Fibroblast of skin of left quadriceps (primary cell): Measurements from ENCODE around the gene PDZK1IP1.

Experiments
- DNase-seq, 2 experiments: peaks; one replicate each; pipeline ENCODE4 v3.0.0-alpha.2; 2013; ENCODE audit warnings: low read depth in 2 of 2

The PDZK1IP1 gene, protein sequence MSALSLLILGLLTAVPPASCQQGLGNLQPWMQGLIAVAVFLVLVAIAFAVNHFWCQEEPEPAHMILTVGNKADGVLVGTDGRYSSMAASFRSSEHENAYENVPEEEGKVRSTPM

GRCh38 chr1:47189844-47190508 lies at the start of gene PDZK1IP1:
Gene PDZK1IP1 (minus strand): TSS chr1:47190036. CDS start chr1:47189932, 104 bp downstream.
- DNase-seq: no peak

GRCh38 chr1:47238935-47239592 lies 49.2 kb upstream of the PDZK1IP1 start:
- DNase-seq: no peak

DNA sequence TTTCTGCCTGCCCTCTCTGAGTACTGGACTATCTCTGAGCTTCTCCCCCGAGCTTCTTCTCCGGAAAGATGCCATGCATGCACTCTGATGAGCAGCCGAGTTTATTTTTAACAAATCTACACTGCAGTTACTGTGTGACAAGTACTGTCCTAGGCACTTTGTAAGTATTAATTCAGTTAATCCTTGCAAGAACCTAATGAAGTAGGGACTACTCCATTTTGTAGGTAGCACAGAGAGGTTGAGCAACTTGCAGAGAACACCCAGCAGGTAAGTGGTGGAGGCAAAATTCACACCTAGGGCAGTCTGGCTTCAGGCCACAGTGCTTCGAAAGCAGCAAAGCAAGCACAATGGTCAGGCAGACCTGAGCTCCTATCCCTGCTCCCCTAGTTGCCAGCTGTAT lies 46.0 kb upstream of the PDZK1IP1 start:
- no peak for DNase-seq

DNA sequence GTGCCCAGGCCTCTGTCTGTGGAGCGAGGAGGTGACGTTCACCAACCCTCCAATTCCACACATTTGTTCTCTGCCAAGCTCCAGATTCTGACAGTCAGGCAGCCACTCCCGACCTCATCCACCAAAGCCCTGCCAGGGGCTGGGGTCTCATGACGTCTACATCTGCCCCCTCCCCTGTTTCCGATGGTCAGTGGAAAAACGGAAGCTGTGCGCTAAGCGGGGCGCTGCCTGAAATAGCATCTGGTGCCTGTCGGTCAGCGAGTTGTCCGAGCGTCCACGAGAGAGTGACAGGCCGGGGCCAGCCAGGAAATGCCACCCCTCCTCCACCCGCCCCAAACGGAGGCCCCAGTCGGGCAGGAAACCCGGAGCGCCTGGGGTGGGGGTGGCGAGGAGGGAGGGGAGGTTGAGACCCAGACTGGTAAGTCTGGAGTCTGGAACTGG lies 45.4 kb upstream of the PDZK1IP1 start:
- DNase-seq: no peak

- no peak for DNase-seq
Observed at GRCh38 chr1:47233186-47233585, 43.4 kb upstream of the PDZK1IP1 start.

GRCh38 chr1:47232187-47232874 lies 42.5 kb upstream of the PDZK1IP1 start, which contains the start of gene TAL1:
Gene TAL1 (minus strand): TSS chr1:47232225. CDS start chr1:47225888, 6,337 bp downstream.
- DNase-seq: no peak

DNA sequence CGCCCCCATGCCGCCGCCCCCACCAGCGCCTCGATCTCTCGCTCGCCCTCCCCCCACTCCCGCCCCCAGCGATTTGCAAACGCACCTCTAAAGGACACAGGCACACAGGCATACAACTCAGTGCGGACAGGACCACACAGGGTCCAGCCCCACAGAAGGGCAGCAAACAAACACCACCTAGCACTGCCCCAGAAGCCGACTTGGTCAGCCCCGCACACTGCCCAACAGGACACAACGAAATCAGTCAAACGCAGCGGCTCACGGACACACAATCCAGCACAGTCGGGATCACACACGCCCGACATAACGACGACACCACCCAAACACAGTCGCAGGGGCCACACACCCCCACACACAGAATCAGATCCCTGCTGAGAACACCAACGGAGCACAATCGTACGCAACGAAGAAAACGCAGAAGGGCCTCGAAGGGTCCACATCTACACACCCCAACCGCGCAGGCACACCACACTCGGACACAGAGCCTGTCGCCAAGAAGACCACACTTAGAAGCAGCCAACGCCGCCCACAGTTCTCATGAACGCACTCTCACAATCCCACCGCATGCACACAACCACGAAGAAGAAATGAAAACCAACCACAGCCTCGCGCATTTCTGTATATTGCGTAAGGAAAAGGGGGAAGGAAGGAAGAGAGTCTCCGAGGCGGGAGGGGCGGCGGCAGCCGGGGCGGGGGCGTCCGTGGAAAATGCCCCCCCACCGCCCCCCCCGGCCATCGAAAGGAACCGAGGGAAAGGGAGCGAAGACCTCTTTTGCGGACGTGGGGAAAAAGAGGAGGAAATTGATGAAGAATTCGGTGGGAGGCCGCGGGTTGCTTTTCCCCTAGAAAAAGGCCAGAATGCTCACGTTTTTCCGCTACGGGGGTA lies 41.7 kb upstream of the PDZK1IP1 start:
- DNase-seq: peak; percentile 29 to 30

GRCh38 chr1:47230692-47231300 lies 41.0 kb upstream of the PDZK1IP1 start:
- DNase-seq: no peak

- DNase-seq: no peak
Observed at GRCh38 chr1:47229886-47230691, 40.3 kb upstream of the PDZK1IP1 start.

DNA sequence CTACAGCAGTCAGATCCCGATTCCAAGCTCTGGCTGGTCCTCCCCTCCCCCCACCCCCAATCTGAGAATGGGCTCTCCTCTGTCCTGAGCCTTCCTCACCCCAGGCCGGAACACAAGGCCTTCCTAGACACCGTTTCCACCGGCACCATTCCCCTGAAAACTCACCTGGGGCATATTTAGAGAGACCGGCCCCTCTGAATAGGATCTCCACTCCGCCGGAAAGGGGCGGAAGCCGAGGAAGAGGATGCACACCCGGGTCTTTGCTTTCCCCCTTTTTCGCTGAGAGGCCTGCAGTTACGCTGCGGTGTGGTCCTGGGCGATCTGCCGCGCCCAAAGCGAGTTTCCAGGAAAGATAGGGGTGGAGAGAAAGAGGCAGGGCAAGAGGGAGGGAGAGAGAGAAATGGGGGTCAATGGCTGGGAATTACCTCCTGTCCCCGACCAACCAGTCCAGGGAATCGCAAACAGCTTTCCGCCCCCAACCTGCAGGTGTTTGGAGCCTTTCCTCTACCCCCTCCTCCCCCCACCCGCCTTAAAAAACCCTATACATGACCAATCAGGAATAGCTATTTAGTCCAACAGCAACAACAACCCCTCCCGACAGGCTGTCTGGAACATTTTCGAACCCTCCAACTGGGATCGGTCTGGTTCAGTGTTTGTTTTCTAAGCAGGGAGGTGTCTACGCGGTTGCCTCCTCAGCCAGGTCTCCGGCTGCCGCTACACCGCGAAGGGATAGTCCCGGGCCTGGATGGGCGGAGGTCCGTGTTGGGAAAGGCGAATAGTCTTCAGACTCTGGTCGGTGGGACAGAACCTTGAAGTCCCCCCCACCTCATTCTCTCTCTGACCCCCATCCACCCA lies 39.4 kb upstream of the PDZK1IP1 start:
- no peak for DNase-seq

- no peak for DNase-seq
Observed at GRCh38 chr1:47228644-47229030, 38.8 kb upstream of the PDZK1IP1 start.

DNA sequence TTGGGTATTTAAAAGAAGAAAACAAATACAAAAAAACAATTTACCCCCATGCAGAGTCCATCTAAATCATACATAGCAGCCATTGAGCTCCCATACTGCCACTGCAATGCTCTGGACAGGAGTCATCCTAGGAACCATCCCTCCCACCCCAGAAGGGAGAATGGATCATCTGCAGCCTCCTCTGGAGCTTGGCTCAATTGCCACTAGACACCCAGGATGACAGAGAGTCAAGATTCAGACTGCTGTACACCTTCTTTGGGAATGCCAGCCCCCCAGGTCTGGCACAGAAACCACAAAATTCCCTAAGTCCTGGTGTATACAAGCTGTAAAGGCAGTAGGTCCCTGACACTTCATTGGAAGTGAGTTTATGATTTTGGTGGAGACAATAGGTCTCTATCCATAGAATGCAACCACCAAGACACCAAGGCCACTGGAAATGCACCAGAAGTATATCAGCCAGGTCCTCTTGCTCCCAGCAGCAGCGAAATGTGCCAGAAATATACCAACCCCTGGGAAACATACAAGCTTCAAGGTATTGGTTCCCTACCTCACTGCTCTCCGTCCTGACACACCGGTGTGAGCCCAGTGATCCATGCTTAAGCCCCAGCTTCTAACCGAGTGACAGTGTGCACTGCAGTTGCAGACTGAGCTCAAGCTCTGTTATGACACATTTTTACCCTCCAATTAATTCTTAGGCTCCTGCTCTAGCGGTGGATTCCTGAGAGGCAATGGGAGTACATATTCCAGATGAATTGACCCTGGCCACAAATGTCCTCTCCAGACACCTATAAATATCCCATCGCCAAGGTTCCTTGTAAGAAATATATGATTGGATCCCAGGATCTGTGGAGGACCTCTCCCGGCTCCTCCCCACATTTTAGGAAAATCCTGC lies 37.8 kb upstream of the PDZK1IP1 start:
- no peak for DNase-seq

DNA sequence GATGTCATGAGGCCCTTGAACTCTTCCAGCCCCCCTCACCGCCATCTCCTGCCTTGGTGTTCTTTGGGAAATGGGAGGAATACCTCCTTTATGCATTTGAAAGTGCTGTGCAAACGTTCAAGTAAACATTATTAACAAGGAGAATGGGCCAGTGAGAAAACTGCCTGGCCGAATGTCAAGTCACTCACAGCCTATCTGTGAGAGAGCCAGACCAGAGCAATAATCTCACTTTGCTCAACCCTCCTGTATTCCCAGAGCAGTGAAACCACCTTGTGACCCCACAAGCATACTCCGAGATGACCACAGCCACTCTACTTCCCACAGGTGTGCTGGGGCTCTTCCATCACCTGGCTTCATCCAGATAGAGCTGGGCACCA lies 37.0 kb upstream of the PDZK1IP1 start:
- no peak for DNase-seq

DNA sequence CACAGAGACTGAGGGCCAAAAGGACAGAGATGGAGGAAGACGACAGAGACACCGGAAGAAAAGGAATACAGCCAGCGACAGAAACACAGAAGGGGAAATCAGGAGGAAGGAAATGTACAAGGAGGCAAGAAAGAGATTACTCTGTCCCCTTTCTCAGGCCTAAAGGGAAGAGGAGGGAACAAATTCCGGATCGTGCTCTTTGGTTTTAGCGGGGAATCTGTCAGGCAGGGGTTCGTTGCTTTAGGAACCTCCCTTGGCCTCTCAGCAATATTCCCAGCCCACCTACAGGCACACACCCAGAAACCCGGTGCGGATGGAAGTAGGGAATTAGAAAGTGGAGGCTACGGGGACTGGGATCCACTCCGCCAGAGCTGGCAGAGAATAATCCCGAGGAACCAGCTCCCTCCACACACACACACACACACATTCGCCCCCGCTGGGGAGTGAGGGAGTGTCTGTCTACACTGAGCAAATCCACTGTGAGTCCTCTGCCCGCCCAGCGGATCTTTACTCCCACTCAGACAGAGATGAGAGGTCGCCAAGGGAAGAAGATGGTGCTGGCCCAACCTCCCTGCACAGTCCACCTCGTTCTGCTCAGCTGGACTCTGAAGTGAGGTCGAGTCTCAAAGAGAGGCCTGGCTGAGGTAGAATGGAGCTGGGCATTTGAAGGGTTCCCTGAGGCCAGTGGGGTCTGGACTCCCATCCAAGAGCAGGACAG lies 36.4 kb upstream of the PDZK1IP1 start:
- no peak for DNase-seq

- DNase-seq: no peak
Observed at GRCh38 chr1:47225430-47226100, 35.7 kb upstream of the PDZK1IP1 start.

DNA sequence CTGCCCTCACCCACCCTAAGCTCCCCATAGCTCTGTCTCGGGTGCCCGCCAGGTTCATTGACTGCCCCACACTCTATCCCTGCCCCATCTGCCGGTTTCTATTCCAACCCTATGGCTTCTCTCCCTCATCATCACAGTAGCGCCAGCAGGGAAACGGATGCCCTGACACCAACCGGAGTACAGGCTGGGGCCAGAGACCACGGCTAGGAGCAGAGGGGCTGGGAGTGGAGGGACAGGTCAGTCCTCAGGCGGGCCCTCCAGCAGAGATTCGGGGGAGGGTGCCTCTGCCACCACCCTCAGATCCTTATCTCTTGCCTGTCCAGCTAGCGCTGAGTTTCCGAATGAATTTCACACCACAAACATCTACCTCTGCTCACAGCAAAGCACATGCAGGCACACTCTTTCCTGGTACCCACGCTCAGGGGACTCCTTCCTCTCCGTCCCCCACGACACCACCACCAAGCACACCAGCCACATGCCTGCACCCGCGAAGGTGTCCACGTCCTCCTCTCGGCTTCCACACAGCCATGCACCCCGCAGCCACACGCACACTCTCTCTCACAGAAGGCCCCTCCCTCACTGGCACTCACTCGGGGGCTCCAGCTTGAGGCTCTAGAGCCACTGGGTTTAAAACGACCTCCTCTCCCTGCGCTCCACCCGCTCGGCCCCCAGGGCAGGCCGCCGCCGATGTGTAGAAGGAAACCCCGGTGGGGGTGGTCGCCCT lies 35.0 kb upstream of the PDZK1IP1 start:
- DNase-seq: no peak
